Endothelial cell of umbilical vein (primary cell): ENCODE measurements around the gene FMN1. TPM values are rescaled to one million over a fixed set of nuclear protein-coding genes. Genes with fewer than 3 reads are reported as not detected.

ENCODE experiments used
- BruUV-seq: library from RNA; stranded (reverse); fragments of 400-500 nt; replicated peaks from 2 replicates; lab custom pipeline; 2021; lab: Mats Ljungman, UMichigan
- CTCF ChIA-PET: fragments of 300-600, 350-600 bp; sonication (Branson Sonifier 250); formaldehyde crosslinking; loops from one replicate; lab custom pipeline; 2021; ENCODE audit warnings: antibody characterized with exemption, inconsistent platforms; lab: Charles Lee
- POLR2A ChIA-PET: fragments of 300-600, 350-600 bp; sonication (Branson Sonifier 250); formaldehyde crosslinking; loops from one replicate; lab custom pipeline; 2021; ENCODE audit warnings: antibody characterized with exemption, inconsistent platforms; lab: Charles Lee
- DNase-seq: peaks from one replicate; pipeline ENCODE4 v3.0.0-alpha.2; 2011; ENCODE audit warnings: low read depth, low spot score
- FAIRE-seq: peaks from 2 replicates; lab custom pipeline; 2011; peaks lifted over from hg19 to GRCh38; lab: Jason Lieb, UNC
- H2AFZ ChIP-seq: 2 replicates; pipeline ENCODE4 v1.6.0; 2012; ENCODE audit warnings: low read depth, low read length, control low read depth, inconsistent platforms
- H3K27ac ChIP-seq: 2 replicates; pipeline ENCODE4 v1.5.1; 2011; ENCODE audit warnings: low read depth, mild to moderate bottlenecking, control low read depth, low read length, moderate library complexity; ENCODE audit not compliant: insufficient read depth
- H3K27me3 ChIP-seq, 2 experiments: 2 replicates each; pipeline versions ENCODE4 v1.6.0 to v1.6.1; 2011; ENCODE audit warnings: low read length in 2 of 2, mixed read lengths in 1 of 2; ENCODE audit not compliant: control insufficient read depth in 2 of 2, insufficient read depth in 2 of 2
- H3K36me3 ChIP-seq, 2 experiments: 2 replicates in 1 of 2; 3 replicates in 1 of 2; pipeline ENCODE4 v1.5.1; 2011; ENCODE audit warnings: low read length in 2 of 2, mild to moderate bottlenecking in 1 of 2, moderate library complexity in 1 of 2; ENCODE audit not compliant: control insufficient read depth in 2 of 2, insufficient read depth in 2 of 2; ENCODE audit errors: extremely low read depth in 1 of 2
- H3K4me1 ChIP-seq: 3 replicates; pipeline ENCODE4 v1.5.1; 2011; ENCODE audit warnings: mild to moderate bottlenecking, low read length; ENCODE audit not compliant: control insufficient read depth, insufficient read depth; ENCODE audit errors: extremely low read depth
- H3K4me2 ChIP-seq: 2 replicates; pipeline ENCODE4 v1.6.1; 2011; ENCODE audit warnings: low read length, control low read depth, mixed read lengths; ENCODE audit not compliant: insufficient read depth
- H3K4me3 ChIP-seq, 3 experiments: fragments of 200-600 bp in 1 of 3; sonication (generic), shearing (Covaris generic) in 1 of 3; replicated peaks in 1 of 3; 2 replicates each; pipeline ENCODE4 v1.5.1; 2011 to 2016; ENCODE audit warnings: control low read depth in 3 of 3, low read length in 3 of 3, mild to moderate bottlenecking in 2 of 3, inconsistent platforms in 1 of 3, low read depth in 1 of 3, moderate library complexity in 1 of 3; ENCODE audit not compliant: insufficient read depth in 1 of 3
- H3K79me2 ChIP-seq: 2 replicates; pipeline ENCODE4 v1.6.0; 2012; ENCODE audit warnings: low read length, inconsistent platforms; ENCODE audit not compliant: control insufficient read depth, insufficient read depth
- H3K9ac ChIP-seq: replicated peaks from 2 replicates; pipeline ENCODE3; 2011; ENCODE audit warnings: low read length, control low read depth; ENCODE audit not compliant: insufficient read depth; ENCODE audit errors: extremely low read depth
- H3K9me1 ChIP-seq: replicated peaks from 3 replicates; pipeline ENCODE4 v1.6.0; 2011; ENCODE audit warnings: mild to moderate bottlenecking, low read length; ENCODE audit not compliant: control insufficient read depth, insufficient read depth; ENCODE audit errors: extremely low read depth
- H3K9me3 ChIP-seq: replicated peaks from 2 replicates; pipeline ENCODE4 v1.5.1; 2012; ENCODE audit warnings: low read length, inconsistent platforms; ENCODE audit not compliant: control insufficient read depth, insufficient read depth
- H4K20me1 ChIP-seq: replicated peaks from 2 replicates; pipeline ENCODE3; 2011; ENCODE audit warnings: mild to moderate bottlenecking, low read length; ENCODE audit not compliant: control insufficient read depth, insufficient read depth; ENCODE audit errors: extremely low read depth
- EZH2 ChIP-seq: IDR thresholded peaks from 2 replicates; pipeline ENCODE4 v1.6.1; 2012; ENCODE audit warnings: borderline replicate concordance, low read depth, mild to moderate bottlenecking, moderate library complexity, low read length, inconsistent platforms; ENCODE audit not compliant: severe bottlenecking
- GATA2 ChIP-seq: IDR thresholded peaks from 2 replicates; pipeline ENCODE4 v1.7.0; 2011; ENCODE audit warnings: low read depth, mild to moderate bottlenecking, moderate library complexity, mixed read lengths, low read length; ENCODE audit not compliant: insufficient read length, insufficient read depth
- MYC ChIP-seq: IDR thresholded peaks from one replicate; pipeline ENCODE4 v1.6.1; 2011; ENCODE audit warnings: mild to moderate bottlenecking, low read depth, low read length
- dilution Hi-C: fragments of 300-500 bp; cut with MboI; formaldehyde crosslinking; loops from one replicate; pipeline ENCODE4 v1.15.0; 2019; ENCODE audit warnings: low sequenced_read_pairs; ENCODE audit not compliant: extremely low pct_ligation_motif_present
- intact Hi-C: fragments of 100-400 bp; cut with micrococcal nuclease; formaldehyde crosslinking; loops from one replicate; pipeline ENCODE4 v1.10.0; 2022
- polyA plus RNA-seq, 4 experiments: library from polyadenylated mRNA; depleted of rRNA in 3 of 4; stranded (reverse) in 3 of 4; unstranded in 1 of 4; fragments of >200 nt; gene quantifications; 2 replicates each; pipeline versions ENCODE4 v1.2.1 to v1.2.3, GENCODE V29; 2011 to 2012; ENCODE audit warnings: missing spikeins in 1 of 4
- total RNA-seq: library from RNA; stranded (reverse); gene quantifications from 2 replicates; pipeline ENCODE4 v1.2.3, GENCODE V29; 2021

Gene FMN1
- total and polyA plus RNA-seq, 2 donors (not counting 3 experiments of a cell fraction or from before 2014, with no cell fraction given), result 0.01 to 0.29 TPM

DNA sequence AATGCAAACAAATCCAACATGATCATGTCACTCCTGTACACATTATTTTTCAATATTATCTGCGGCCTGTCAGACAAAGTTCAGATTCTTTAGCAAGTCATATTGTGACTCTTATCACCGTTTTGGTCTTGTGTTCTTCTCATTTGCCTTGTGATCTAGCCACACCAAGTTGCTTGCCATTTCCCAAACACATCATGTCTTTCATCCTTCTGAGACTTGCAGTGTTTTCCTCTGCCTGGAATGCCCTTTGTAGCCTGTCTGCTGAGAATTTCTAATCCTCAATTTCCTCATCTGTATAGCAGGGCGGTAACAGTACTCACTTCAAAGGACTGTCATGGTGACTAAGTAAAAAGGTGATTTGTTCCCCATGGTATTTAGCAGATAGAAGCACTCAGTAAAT lies 341.7 kb downstream of the FMN1 start:
- CTCF ChIA-PET, result no interaction called here

DNA sequence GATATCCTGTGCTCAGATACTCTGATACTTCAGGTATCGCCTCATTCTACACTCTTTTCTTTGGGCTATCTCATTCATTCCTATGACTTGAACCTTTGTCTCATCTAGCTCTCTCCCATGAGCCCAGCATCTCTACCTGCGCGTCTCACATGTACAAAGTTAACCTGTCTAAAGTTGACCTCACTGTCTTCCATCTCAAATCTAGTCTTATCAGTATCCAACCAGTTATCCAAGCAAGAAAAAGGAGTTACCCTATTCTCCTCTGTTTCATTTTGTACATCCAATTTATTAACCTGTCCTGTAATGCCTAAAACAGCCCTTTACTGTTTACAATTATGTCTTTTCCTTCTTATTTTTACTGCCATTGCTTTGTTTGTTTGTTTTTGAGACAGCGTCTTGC lies 342.5 kb downstream of the FMN1 start:
- DNase-seq (no peak), FAIRE-seq (no peak)
- intact Hi-C loops (no loop called here), dilution Hi-C loops (no loop called here)
- Histone ChIP-seq H3K9ac (peak overlapping the region; percentile 49), H3K4me3 (no peak overlapping the region), H3K27me3 (no peaks in the 10 kb centered on the region), H3K36me3 (no peaks in the 10 kb centered on the region), H3K9me1 (no peaks in the 10 kb centered on the region), H3K79me2 (no peaks in the 10 kb centered on the region), H3K4me2 (peak overlapping the region; percentile 54), H3K9me3 (no peaks in the 10 kb centered on the region), H3K27ac (peak overlapping the region; percentile 88), H3K4me1 (peaks cover 35% of the 10 kb centered on the region), H2AFZ (peak overlapping the region; percentile 35), H4K20me1 (no peaks in the 10 kb centered on the region)
- BruUV-seq, result TSS peak; percentile 96
- TF ChIP-seq GATA2, result no peak
- ChIA-PET POLR2A (no interaction called here), CTCF (interaction anchor here (0.6 to 2.9 kb wide), 9 partner anchors 10 to 203 kb away, joined by 3 to 10 read pairs (median 5); no protein-coding TSS in a partner anchor)

More for the DNA sequence above, 341.7 kb downstream of the FMN1 start:
- no peak overlapping the region for H3K9ac ChIP-seq
- POLR2A ChIA-PET, result no interaction called here
- H4K20me1 ChIP-seq, result no peaks in the 10 kb centered on the region
- no peaks in the 10 kb centered on the region for H3K36me3 ChIP-seq
- H3K9me3 ChIP-seq, result no peaks in the 10 kb centered on the region
- dilution Hi-C loops (no loop called here), intact Hi-C loops (no loop called here)
- no peaks in the 10 kb centered on the region for H3K27me3 ChIP-seq
- H3K79me2 ChIP-seq, result no peaks in the 10 kb centered on the region
- H3K4me3 ChIP-seq, result no peak overlapping the region
- no TSS peak for BruUV-seq
- no peak overlapping the region for H2AFZ ChIP-seq
- no peak for DNase-seq
- no peak overlapping the region for H3K4me2 ChIP-seq
- peak overlapping the region; percentile 7 for H3K27ac ChIP-seq
- H3K4me1 ChIP-seq, result peaks cover 36% of the 10 kb centered on the region
- TF ChIP-seq EZH2, result no peak
- TF ChIP-seq MYC, result no peak
- no peaks in the 10 kb centered on the region for H3K9me1 ChIP-seq
- no peak for FAIRE-seq
